PFSK-1 (cell line): Measurements from ENCODE around the gene C20orf96.
A peak's percentile ranks its signal among the peaks of the same experiment; 100 is the strongest.

Experiments used
- POLR2AphosphoS5 ChIP-seq: IDR thresholded peaks from 2 replicates; pipeline ENCODE4 v1.6.1; 2012; ENCODE audit warnings: low read depth, mild to moderate bottlenecking, control low read depth, low read length, moderate library complexity
- SIN3A ChIP-seq: IDR thresholded peaks from 2 replicates; pipeline ENCODE4 v1.6.1; 2012; ENCODE audit warnings: mild to moderate bottlenecking, low read length, moderate library complexity, borderline replicate concordance; ENCODE audit not compliant: insufficient read depth
- TF ChIP-seq, protein P1 (sequence below), 2 experiments: IDR thresholded peaks; 2 replicates each; pipeline versions ENCODE4 v1.6.1 to v1.8.0; 2011 to 2012; ENCODE audit warnings: low read depth in 2 of 2, low read length in 2 of 2, control low read depth in 1 of 2, inconsistent platforms in 1 of 2, mild to moderate bottlenecking in 1 of 2, moderate library complexity in 1 of 2; ENCODE audit not compliant: insufficient read depth in 1 of 2

DNA sequence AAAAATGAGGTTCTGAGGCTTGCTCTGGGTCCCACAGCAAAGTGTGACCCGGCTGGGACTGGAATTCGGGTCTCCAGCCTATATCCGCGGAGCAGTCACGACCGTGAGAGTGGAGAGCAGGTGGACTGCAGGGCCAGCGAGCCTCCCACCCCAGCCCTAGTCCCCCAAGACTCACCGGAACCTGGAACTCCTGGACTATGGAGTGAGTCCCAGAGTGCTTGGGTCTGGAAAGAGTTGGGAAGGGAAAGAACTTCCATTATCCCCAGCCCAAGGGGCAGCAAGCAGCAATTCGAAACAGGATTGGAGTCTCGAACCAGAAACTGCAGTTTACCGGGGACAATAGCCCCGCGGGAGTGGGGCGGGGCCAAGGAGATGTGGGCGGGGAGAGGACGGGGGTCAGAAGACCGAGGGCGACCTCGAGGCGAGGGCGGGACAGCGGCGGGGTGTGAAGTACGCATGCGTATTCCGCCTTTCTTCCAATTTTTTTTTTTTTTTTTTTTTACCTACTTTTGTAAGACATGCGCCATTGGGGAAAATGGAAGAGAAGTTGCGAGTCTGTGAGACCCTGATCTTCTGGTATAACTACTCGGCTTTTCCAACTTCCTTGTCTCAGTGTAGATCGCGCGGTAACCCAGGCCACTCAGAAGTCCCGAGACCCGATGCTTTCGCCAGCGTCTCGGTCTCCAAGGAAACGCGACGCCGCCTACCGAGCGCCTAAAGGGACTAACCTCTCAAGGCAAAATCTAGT is at the start of gene C20orf96:
- TF ChIP-seq POLR2AphosphoS5: peak; percentile 58; the same call in 1 of the 2 replicates
- TF ChIP-seq, protein P1, sequence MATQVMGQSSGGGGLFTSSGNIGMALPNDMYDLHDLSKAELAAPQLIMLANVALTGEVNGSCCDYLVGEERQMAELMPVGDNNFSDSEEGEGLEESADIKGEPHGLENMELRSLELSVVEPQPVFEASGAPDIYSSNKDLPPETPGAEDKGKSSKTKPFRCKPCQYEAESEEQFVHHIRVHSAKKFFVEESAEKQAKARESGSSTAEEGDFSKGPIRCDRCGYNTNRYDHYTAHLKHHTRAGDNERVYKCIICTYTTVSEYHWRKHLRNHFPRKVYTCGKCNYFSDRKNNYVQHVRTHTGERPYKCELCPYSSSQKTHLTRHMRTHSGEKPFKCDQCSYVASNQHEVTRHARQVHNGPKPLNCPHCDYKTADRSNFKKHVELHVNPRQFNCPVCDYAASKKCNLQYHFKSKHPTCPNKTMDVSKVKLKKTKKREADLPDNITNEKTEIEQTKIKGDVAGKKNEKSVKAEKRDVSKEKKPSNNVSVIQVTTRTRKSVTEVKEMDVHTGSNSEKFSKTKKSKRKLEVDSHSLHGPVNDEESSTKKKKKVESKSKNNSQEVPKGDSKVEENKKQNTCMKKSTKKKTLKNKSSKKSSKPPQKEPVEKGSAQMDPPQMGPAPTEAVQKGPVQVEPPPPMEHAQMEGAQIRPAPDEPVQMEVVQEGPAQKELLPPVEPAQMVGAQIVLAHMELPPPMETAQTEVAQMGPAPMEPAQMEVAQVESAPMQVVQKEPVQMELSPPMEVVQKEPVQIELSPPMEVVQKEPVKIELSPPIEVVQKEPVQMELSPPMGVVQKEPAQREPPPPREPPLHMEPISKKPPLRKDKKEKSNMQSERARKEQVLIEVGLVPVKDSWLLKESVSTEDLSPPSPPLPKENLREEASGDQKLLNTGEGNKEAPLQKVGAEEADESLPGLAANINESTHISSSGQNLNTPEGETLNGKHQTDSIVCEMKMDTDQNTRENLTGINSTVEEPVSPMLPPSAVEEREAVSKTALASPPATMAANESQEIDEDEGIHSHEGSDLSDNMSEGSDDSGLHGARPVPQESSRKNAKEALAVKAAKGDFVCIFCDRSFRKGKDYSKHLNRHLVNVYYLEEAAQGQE (IDR thresholded peaks at IDR 0.05; ENCODE audit: insufficient read depth in 1 of 2, low read depth in 2 of 2, low read length in 2 of 2): 0 out of 4 replicates have a peak, but pooled peaks of 1 of the 2 experiments have one; percentile 19
- TF ChIP-seq SIN3A: peak; percentile 96; the same call in 1 of the 2 replicates
